GM23248 (cell line): Measurements from ENCODE around the gene CACNA1C. TPM values are rescaled to one million over a fixed set of nuclear protein-coding genes. Genes with fewer than 3 reads are reported as not detected.

ENCODE experiments used
- DNase-seq: peaks from one replicate; pipeline ENCODE4 v3.0.0-alpha.2; 2015
- H2AFZ ChIP-seq: fragments of 200-600 bp; sonication (generic); 2 replicates; pipeline ENCODE4 v1.6.1; 2016; ENCODE audit warnings: antibody characterized with exemption
- H3F3A ChIP-seq: fragments of 200-600 bp; sonication (generic); 2 replicates; pipeline ENCODE4 v1.6.1; 2016; ENCODE audit warnings: mild to moderate bottlenecking, antibody characterized with exemption, mixed run types; ENCODE audit not compliant: insufficient read depth
- H3K27ac ChIP-seq: fragments of 200-600 bp; sonication (generic); 2 replicates; pipeline ENCODE4 v1.5.1; 2016; ENCODE audit warnings: mild to moderate bottlenecking
- H3K27me3 ChIP-seq: fragments of 200-600 bp; sonication (generic); replicated peaks from 2 replicates; pipeline ENCODE4 v1.6.1; 2016; ENCODE audit warnings: mild to moderate bottlenecking; ENCODE audit not compliant: insufficient read depth
- H3K36me3 ChIP-seq: fragments of 200-600 bp; sonication (generic); 2 replicates; pipeline ENCODE4 v1.6.1; 2016; ENCODE audit warnings: low read depth, mild to moderate bottlenecking
- H3K4me1 ChIP-seq: fragments of 200-600 bp; sonication (generic); 2 replicates; pipeline ENCODE4 v1.6.1; 2016; ENCODE audit warnings: mild to moderate bottlenecking; ENCODE audit not compliant: insufficient read depth
- H3K4me2 ChIP-seq: fragments of 200-600 bp; sonication (generic); one replicate; pipeline ENCODE4 v1.6.1; 2016; ENCODE audit warnings: mild to moderate bottlenecking; ENCODE audit not compliant: unreplicated experiment
- H3K4me3 ChIP-seq: fragments of 200-600 bp; sonication (generic); 2 replicates; pipeline ENCODE4 v1.5.1; 2016; ENCODE audit warnings: mild to moderate bottlenecking
- H3K79me2 ChIP-seq: fragments of 200-600 bp; sonication (generic); 2 replicates; pipeline ENCODE4 v1.6.1; 2016; ENCODE audit warnings: mild to moderate bottlenecking; ENCODE audit not compliant: insufficient read depth
- H3K9ac ChIP-seq: fragments of 200-600 bp; sonication (generic); 2 replicates; pipeline ENCODE4 v1.6.1; 2016; ENCODE audit warnings: mild to moderate bottlenecking
- H3K9me2 ChIP-seq: fragments of 200-600 bp; sonication (generic); 2 replicates; pipeline ENCODE4 v1.6.1; 2016; ENCODE audit warnings: mixed run types, mild to moderate bottlenecking, moderate library complexity; ENCODE audit not compliant: insufficient read depth
- H3K9me3 ChIP-seq: fragments of 200-600 bp; sonication (generic); one replicate; pipeline ENCODE4 v1.6.1; 2017; ENCODE audit warnings: low read depth
- H4K20me1 ChIP-seq: fragments of 200-600 bp; sonication (generic); 2 replicates; pipeline ENCODE4 v1.6.0; 2016; ENCODE audit not compliant: insufficient read depth
- EZH2 ChIP-seq: fragments of 200-600 bp; sonication (generic); IDR thresholded peaks from 2 replicates; pipeline ENCODE4 v1.6.1; 2018; ENCODE audit warnings: antibody characterized with exemption, mild to moderate bottlenecking; ENCODE audit not compliant: insufficient read depth, poor library complexity, severe bottlenecking
- EZH2phosphoT487 ChIP-seq: fragments of 200-600 bp; sonication (generic); IDR thresholded peaks from 2 replicates; pipeline ENCODE4 v1.6.1; 2018; ENCODE audit warnings: antibody characterized with exemption, moderate library complexity, mild to moderate bottlenecking, low read depth; ENCODE audit not compliant: insufficient read depth
- WGBS, 2 experiments: methylation state at CpG; one replicate each; pipeline ENCODE4 v1.1.6; 2015 to 2017; ENCODE audit warnings: low lambda C conversion rate in 2 of 2, low coverage in 1 of 2; ENCODE audit errors: missing lambda C conversion rate in 2 of 2; 5-methylcytosine and 5-hydroxymethylcytosine counted together
- in situ Hi-C: fragments of 300-500 bp; cut with MboI; formaldehyde crosslinking; loops from 2 replicates; pipeline ENCODE4 v1.15.0; 2020
- polyA plus RNA-seq: library from polyadenylated mRNA; unstranded; fragments of >200 nt; fragmentation: Nextera tagmentation; extraction: Ambion mirVana; gene quantifications from 2 replicates; pipeline ENCODE4 v1.2.1, GENCODE V29; 2016
- total RNA-seq: library from RNA; depleted of rRNA; stranded (reverse); fragments of >200 nt; shearing (Covaris generic); gene quantifications from 2 replicates; pipeline ENCODE4 v1.2.3, GENCODE V29; 2014

The CACNA1C gene
- total and polyA plus RNA-seq, 2 experiments from 2014 or later: 4.9 to 11.5 TPM

- 96 to 98% methylated on average over 4 of the region's 4 CpGs for WGBS, 2 experiments
- no peaks in the 10 kb centered on the region for H3K9me2 ChIP-seq
- no peaks in the 10 kb centered on the region for H3K9me3 ChIP-seq
- H3K27ac ChIP-seq: 0 out of 2 replicates have a peak overlapping the region, but pooled peaks have one; percentile 1
- H3K4me3 ChIP-seq: no peak overlapping the region
- no peak for DNase-seq
- no peaks in the 10 kb centered on the region for H3K36me3 ChIP-seq
- in situ Hi-C loops: no loop called here
- peaks cover 32% of the 10 kb centered on the region; the same call in 1 of the 2 replicates for H3K79me2 ChIP-seq
- H4K20me1 ChIP-seq: no peaks in the 10 kb centered on the region
- H3K9ac ChIP-seq: no peak overlapping the region
- TF ChIP-seq EZH2phosphoT487 (no peak), EZH2 (no peak)
- no peak overlapping the region for H3K4me2 ChIP-seq
- peaks cover 70% of the 10 kb centered on the region for H3K4me1 ChIP-seq
- no peaks in the 10 kb centered on the region for H3K27me3 ChIP-seq
- H2AFZ ChIP-seq: no peak overlapping the region
- H3F3A ChIP-seq: peaks cover 37% of the 10 kb centered on the region
Observed at GRCh38 chr12:2334689-2335088, 281.9 kb downstream of the CACNA1C start.

GRCh38 chr12:2335109-2335508 is 282.3 kb downstream of the CACNA1C start:
- no peaks in the 10 kb centered on the region for H3K27me3 ChIP-seq
- H2AFZ ChIP-seq: no peak overlapping the region
- peak overlapping the region; percentile 70 for H3K4me2 ChIP-seq
- no peaks in the 10 kb centered on the region for H4K20me1 ChIP-seq
- TF ChIP-seq EZH2phosphoT487 (no peak), EZH2 (no peak)
- H3K9me2 ChIP-seq: no peaks in the 10 kb centered on the region
- no peak overlapping the region for H3K9ac ChIP-seq
- DNase-seq: no peak
- H3K9me3 ChIP-seq: no peaks in the 10 kb centered on the region
- H3K27ac ChIP-seq: peak overlapping the region; percentile 92; the same call in 1 of the 2 replicates
- H3K36me3 ChIP-seq: no peaks in the 10 kb centered on the region
- WGBS, 2 experiments: 92 to 94% methylated on average over 5 of the region's 5 CpGs
- H3K4me3 ChIP-seq: no peak overlapping the region
- H3K79me2 ChIP-seq: peaks cover 28% of the 10 kb centered on the region; the same call in 1 of the 2 replicates
- H3F3A ChIP-seq: peaks cover 37% of the 10 kb centered on the region
- in situ Hi-C loops: no loop called here
- peaks cover 74% of the 10 kb centered on the region for H3K4me1 ChIP-seq

DNA sequence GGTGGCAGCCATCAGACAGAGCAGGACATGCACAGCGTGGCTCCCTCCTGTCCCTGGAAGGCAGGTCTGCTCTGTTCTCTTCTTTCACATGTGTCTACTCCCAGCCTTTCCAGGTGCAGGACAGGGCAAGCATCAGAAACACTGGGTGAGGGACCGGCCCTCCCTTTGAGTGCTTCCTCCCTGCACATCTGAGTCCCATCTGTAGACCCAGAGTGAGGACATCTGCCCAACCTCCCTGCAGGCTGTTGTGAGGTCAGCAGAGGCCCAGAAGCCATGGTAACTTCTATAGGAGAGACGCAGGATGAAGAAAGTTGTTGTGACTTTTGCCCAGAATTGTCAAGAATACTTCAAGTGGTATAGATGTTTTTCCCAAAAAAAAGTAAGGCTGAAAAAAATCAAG is 282.7 kb downstream of the CACNA1C start:
- in situ Hi-C loops: no loop called here
- Histone ChIP-seq H3K9ac (no peak overlapping the region), H3K9me2 (no peaks in the 10 kb centered on the region), H2AFZ (no peak overlapping the region), H3K79me2 (peaks cover 27% of the 10 kb centered on the region; the same call in 1 of the 2 replicates), H3F3A (peaks cover 37% of the 10 kb centered on the region), H4K20me1 (no peaks in the 10 kb centered on the region), H3K27me3 (no peaks in the 10 kb centered on the region), H3K4me1 (peaks cover 75% of the 10 kb centered on the region), H3K4me3 (no peak overlapping the region), H3K27ac (peak overlapping the region; percentile 92), H3K36me3 (no peaks in the 10 kb centered on the region), H3K9me3 (no peaks in the 10 kb centered on the region), H3K4me2 (peak overlapping the region; percentile 70)
- DNase-seq: peak; percentile 28
- WGBS, 2 experiments: 51 to 58% methylated on average over 3 of the region's 3 CpGs
- no peak for TF ChIP-seq EZH2
- TF ChIP-seq EZH2phosphoT487: no peak

DNA sequence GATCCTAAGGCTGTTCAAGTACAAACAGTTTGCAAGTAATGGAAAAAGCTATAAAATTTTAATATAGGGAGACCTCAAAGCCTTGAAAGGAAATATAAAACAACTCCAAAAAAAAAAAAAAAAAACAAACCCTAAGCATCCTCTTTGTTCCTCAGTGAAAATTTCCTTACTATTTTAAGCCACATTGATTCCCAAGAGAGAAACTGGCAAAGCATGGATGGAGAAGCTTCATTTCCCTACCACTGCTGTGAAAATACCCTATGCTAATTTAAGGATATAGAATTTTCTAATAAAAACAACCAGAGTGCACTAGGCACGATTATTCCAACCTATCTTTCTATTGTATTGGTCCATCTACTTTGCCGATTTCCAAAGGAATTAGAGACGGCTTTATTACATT is 283.1 kb downstream of the CACNA1C start:
- peak overlapping the region; percentile 65 for H3K9ac ChIP-seq
- TF ChIP-seq EZH2phosphoT487 (no peak), EZH2 (no peak)
- H3K36me3 ChIP-seq: no peaks in the 10 kb centered on the region
- peak overlapping the region; percentile 19; the same call in 1 of the 2 replicates for H3K4me3 ChIP-seq
- H3K27me3 ChIP-seq: no peaks in the 10 kb centered on the region
- no peak overlapping the region for H2AFZ ChIP-seq
- in situ Hi-C loops: no loop called here
- H3K4me2 ChIP-seq: peak overlapping the region; percentile 70
- H3K4me1 ChIP-seq: peaks cover 75% of the 10 kb centered on the region
- peaks cover 30% of the 10 kb centered on the region for H3K79me2 ChIP-seq
- peak overlapping the region; percentile 92 for H3K27ac ChIP-seq
- no peak for DNase-seq
- 50 to 51% methylated on average over 3 of the region's 3 CpGs for whole genome bisulfite sequencing, 2 experiments
- no peaks in the 10 kb centered on the region for H3K9me2 ChIP-seq
- no peaks in the 10 kb centered on the region for H3K9me3 ChIP-seq
- peaks cover 37% of the 10 kb centered on the region for H3F3A ChIP-seq
- no peaks in the 10 kb centered on the region for H4K20me1 ChIP-seq
